Thoracic aorta (tissue), 2 donors: ENCODE measurements around the gene SPAG9. TPM values are rescaled to one million over a fixed set of nuclear protein-coding genes. Genes with fewer than 3 reads are reported as not detected.
A peak's percentile ranks its signal among the peaks of the same experiment; 100 is the strongest.

Experiments used
- ATAC-seq: fragments of 150-250 bp; one replicate; pipeline ENCODE4 v1.8.0; 2017; ENCODE audit warnings: low read depth; ENCODE audit not compliant: insufficient number of reproducible peaks, low FRiP score
- DNase-seq: peaks from one replicate; pipeline ENCODE4 v3.0.0-alpha.2; 2020; ENCODE audit warnings: low spot score
- H3K27ac ChIP-seq, 2 donors: fragments of 200-600 bp; sonication (generic); 1 replicate in 1 of 2; 2 replicates in 1 of 2; pipeline ENCODE4 v1.5.1; 2016; ENCODE audit warnings: mild to moderate bottlenecking in 2 of 2, moderate library complexity in 2 of 2
- H3K27me3 ChIP-seq: fragments of 200-600 bp; sonication (generic); replicated peaks from 2 replicates; pipeline ENCODE4 v1.6.0; 2016; ENCODE audit warnings: mild to moderate bottlenecking; ENCODE audit not compliant: insufficient read depth
- H3K36me3 ChIP-seq: fragments of 200-600 bp; sonication (generic); one replicate; pipeline ENCODE4 v1.5.1; 2016
- H3K4me1 ChIP-seq, 2 donors: fragments of 200-600 bp; sonication (generic); 1 replicate in 1 of 2; 2 replicates in 1 of 2; pipeline versions ENCODE4 v1.5.1 to v1.6.0; 2016; ENCODE audit warnings: low read depth in 2 of 2, mild to moderate bottlenecking in 1 of 2; ENCODE audit not compliant: control insufficient read depth in 1 of 2
- H3K4me3 ChIP-seq: fragments of 200-600 bp; sonication (generic); 2 replicates; pipeline ENCODE4 v1.5.1; 2016; ENCODE audit warnings: mild to moderate bottlenecking
- H3K9me3 ChIP-seq: fragments of 200-600 bp; sonication (generic); 2 replicates; pipeline ENCODE4 v1.5.1; 2016
- total RNA-seq, 2 donors: library from RNA; depleted of rRNA; stranded (reverse); fragments of >200 nt; gene quantifications; one replicate each; pipeline versions ENCODE4 v1.1.0 to v1.2.3, GENCODE V29; 2016
- TF ChIP-seq, protein P1 (sequence below): fragments of 200-600 bp; sonication (generic); IDR thresholded peaks from one replicate; pipeline ENCODE4 v1.5.1; 2019; ENCODE audit warnings: antibody characterized with exemption

Gene SPAG9
- total RNA-seq, 2 donors from 2014 or later: 105 to 162 TPM

DNA sequence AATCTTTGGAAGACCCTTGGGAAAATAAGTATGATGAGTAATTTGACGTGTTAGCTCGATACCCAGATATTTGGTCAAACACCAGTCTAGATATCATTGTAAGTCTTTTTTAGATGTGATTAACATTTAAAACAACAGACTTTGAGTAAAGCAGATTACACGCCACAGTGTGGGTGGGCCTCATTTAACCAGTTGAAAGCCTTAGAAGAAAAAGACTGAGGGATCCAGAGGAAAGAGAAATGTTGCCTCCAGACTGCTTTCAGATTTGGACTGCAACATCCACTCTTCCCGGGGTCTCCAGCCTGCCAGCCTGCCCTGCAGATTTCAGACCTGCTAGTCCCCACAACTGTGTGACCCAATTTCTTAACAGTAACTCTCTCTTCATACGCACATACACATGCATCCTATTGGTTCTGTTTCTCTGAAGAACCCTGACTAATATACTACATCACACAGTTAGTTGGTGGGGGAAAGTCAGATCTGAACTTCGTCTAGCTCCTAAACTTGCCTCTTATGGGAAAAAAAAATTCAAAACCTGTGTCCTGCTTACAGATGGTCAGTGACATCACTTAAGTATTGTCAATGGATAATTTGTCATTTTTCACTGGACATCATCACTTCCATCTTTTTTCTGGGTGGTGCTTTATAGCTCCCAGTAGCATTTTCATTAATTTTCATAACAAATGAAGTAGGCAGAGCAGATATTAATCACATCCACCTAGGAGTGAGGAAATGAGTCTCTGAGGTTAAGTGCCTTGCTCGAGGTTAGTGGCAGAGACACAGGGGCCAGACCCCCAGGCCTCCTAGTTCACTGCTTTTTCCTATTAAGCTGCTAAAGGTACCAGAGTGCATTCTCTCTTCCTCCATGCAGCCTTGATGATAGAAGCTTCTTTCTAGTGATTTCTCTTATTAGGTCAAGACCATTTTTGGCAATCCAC, 146.8 kb downstream of the SPAG9 start:
- ATAC-seq (no peak), DNase-seq (no peak)
- H3K27me3 ChIP-seq: no peaks in the 10 kb centered on the region
- no peak overlapping the region for H3K27ac ChIP-seq
- no peaks in the 10 kb centered on the region for H3K9me3 ChIP-seq
- TF ChIP-seq, protein P1, sequence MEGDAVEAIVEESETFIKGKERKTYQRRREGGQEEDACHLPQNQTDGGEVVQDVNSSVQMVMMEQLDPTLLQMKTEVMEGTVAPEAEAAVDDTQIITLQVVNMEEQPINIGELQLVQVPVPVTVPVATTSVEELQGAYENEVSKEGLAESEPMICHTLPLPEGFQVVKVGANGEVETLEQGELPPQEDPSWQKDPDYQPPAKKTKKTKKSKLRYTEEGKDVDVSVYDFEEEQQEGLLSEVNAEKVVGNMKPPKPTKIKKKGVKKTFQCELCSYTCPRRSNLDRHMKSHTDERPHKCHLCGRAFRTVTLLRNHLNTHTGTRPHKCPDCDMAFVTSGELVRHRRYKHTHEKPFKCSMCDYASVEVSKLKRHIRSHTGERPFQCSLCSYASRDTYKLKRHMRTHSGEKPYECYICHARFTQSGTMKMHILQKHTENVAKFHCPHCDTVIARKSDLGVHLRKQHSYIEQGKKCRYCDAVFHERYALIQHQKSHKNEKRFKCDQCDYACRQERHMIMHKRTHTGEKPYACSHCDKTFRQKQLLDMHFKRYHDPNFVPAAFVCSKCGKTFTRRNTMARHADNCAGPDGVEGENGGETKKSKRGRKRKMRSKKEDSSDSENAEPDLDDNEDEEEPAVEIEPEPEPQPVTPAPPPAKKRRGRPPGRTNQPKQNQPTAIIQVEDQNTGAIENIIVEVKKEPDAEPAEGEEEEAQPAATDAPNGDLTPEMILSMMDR: no peak
- peaks cover 7 to 12% of the 10 kb centered on the region in 2 donors for H3K4me1 ChIP-seq
- peaks cover 23% of the 10 kb centered on the region for H3K36me3 ChIP-seq
- H3K4me3 ChIP-seq: no peak overlapping the region

DNA sequence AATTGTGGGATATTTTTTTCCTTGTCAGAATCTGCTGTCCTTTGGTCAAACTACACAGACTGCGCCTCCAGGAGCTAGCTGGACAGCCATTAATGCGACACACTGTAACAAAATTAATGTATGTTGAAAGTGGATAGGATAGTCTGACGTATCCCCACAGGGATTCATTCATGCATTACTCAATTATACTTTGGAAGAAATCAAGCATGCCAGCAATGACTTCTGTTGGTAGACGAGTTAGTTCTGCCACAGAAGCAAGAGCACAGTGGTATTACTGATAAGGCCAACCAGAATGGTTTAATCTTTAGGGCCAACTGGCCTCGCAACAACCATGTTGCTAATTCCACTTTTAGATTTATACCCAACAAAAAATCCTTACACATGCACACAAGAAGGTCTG, 148.1 kb downstream of the SPAG9 start:
- DNase-seq (no peak), ATAC-seq (no peak)
- TF ChIP-seq, protein P1: no peak

DNA sequence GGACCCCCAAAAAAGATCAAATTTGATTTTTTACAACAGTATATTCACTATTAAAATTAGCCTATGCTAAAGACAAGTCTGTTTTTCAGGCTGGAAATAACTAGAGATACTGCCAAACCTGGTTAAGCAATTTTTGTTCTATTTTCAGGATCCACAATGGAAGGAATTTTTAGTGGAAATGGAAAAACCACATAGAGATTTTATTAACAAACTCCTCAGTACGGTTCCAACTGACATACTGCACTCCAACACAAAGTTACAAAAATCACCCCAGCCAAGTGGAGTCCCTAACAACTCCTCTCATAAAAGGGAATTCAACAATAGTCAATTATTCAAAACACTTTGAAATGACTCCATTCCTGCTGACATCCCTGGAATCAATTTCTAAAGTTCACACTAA, 152.9 kb downstream of the SPAG9 start:
- peaks cover 31 to 49% of the 10 kb centered on the region in 2 donors for H3K4me1 ChIP-seq
- peak overlapping the region; percentile 74 to 91 for H3K27ac ChIP-seq
- peaks cover 5% of the 10 kb centered on the region for H3K36me3 ChIP-seq
- ATAC-seq: peak; percentile 46
- no peaks in the 10 kb centered on the region for H3K27me3 ChIP-seq
- H3K4me3 ChIP-seq: no peak overlapping the region
- TF ChIP-seq, protein P1: no peak
- no peak for DNase-seq
- H3K9me3 ChIP-seq: no peaks in the 10 kb centered on the region

More for the DNA sequence above, 148.1 kb downstream of the SPAG9 start:
- H3K27me3 ChIP-seq: no peaks in the 10 kb centered on the region
- H3K4me1 ChIP-seq: peaks cover 16 to 23% of the 10 kb centered on the region in 2 donors
- peaks cover 14% of the 10 kb centered on the region for H3K36me3 ChIP-seq
- H3K9me3 ChIP-seq: no peaks in the 10 kb centered on the region
- H3K27ac ChIP-seq: no peak overlapping the region
- H3K4me3 ChIP-seq: no peak overlapping the region

DNA sequence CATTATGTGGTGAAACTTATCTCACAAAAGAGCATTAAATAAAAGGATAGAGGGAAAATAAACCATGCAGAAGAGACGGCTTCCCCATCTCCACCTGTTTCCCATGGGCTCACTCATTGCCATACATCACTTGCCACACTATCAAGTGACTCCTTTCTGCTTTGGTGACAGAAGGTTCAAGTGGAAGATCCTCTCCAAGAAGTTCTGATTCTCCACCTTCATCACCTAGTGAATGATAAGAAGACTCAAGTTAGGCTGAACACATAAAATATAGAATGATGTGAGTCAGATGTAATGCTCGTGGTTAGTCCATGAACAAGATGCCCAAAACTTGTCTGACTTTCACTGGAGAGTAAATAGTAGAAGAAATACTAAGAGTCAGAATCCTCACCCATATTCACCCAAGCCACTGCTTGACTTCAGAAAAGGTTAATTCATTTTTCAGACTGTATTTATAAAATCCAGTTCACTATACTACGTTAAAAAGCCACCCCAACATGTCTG, 154.5 kb downstream of the SPAG9 start:
- DNase-seq (no peak), ATAC-seq (no peak)
- no peaks in the 10 kb centered on the region for H3K27me3 ChIP-seq
- H3K36me3 ChIP-seq: peaks cover 5% of the 10 kb centered on the region
- H3K9me3 ChIP-seq: no peaks in the 10 kb centered on the region
- H3K4me3 ChIP-seq: no peak overlapping the region
- peaks cover 35 to 53% of the 10 kb centered on the region in 2 donors for H3K4me1 ChIP-seq
- peak overlapping the region; percentile 70 to 91 for H3K27ac ChIP-seq
- TF ChIP-seq, protein P1: no peak

DNA sequence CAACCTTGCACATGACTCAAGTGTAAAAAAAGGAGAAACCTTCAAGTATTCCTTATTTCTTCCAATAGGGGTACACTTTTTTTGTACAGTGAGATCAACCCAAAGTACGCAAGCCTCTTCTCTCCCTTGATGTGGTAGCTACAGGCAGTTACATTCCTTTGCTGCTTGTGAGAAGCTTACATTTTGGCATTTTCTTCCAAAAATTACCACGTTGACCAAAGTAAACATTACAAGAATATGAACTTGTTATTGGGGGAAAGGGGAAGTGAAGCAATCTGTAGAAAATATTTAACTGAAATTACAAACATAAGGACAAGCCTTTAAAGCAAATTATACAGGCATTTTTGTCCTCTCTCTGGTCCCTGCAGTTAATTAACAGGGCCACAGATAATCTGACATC, 157.5 kb downstream of the SPAG9 start:
- Histone ChIP-seq H3K27me3 (no peaks in the 10 kb centered on the region), H3K9me3 (no peaks in the 10 kb centered on the region), H3K36me3 (no peaks in the 10 kb centered on the region), H3K27ac (peak overlapping the region in 1 of 2 donors; percentile 14), H3K4me3 (no peak overlapping the region), H3K4me1 (peaks cover 21 to 33% of the 10 kb centered on the region in 2 donors)
- DNase-seq: no peak
- no peak for ATAC-seq
- TF ChIP-seq, protein P1: no peak
